Heart left ventricle (tissue), 16 donors: Measurements from ENCODE around the gene CKAP2. TPM values are rescaled to one million over a fixed set of nuclear protein-coding genes. Genes with fewer than 3 reads are reported as not detected.

Experiments used
- ATAC-seq, 4 donors: fragments of 200-7000 bp; cut with Tn5 transposase; one replicate each; pipeline ENCODE4 v1.9.1; 2020 to 2022; ENCODE audit warnings: moderate library complexity in 4 of 4, mild to moderate bottlenecking in 3 of 4, moderate number of reproducible peaks in 1 of 4
- DNase-seq, 5 donors: peaks; one replicate each; pipeline ENCODE4 v3.0.0-alpha.2; 2020
- H3K27ac ChIP-seq, 12 donors: fragments of 200-600 bp; sonication (generic) in 4 of 12; one replicate each; pipeline versions ENCODE4 v1.5.0 to v1.8.0; 2016 to 2022; ENCODE audit warnings: mild to moderate bottlenecking in 2 of 12
- H3K27me3 ChIP-seq, 9 donors: fragments of 200-600 bp; sonication (generic) in 2 of 9; one replicate each; pipeline versions ENCODE4 v1.5.1 to v1.8.0; 2016 to 2022; ENCODE audit warnings: mild to moderate bottlenecking in 3 of 9
- H3K36me3 ChIP-seq, 9 donors: fragments of 200-600 bp; sonication (generic) in 2 of 9; one replicate each; pipeline versions ENCODE4 v1.5.0 to v1.8.0; 2018 to 2022; ENCODE audit warnings: mild to moderate bottlenecking in 2 of 9
- H3K4me1 ChIP-seq, 12 donors: fragments of 200-600 bp; sonication (generic) in 4 of 12; one replicate each; pipeline versions ENCODE4 v1.5.0 to v1.8.0; 2016 to 2022; ENCODE audit warnings: mild to moderate bottlenecking in 3 of 12
- H3K4me3 ChIP-seq, 12 donors: fragments of 200-600 bp; sonication (generic) in 4 of 12; one replicate each; pipeline versions ENCODE4 v1.5.0 to v1.8.0; 2017 to 2022; ENCODE audit warnings: mild to moderate bottlenecking in 9 of 12, moderate library complexity in 4 of 12
- H3K9me3 ChIP-seq, 12 donors: fragments of 200-600 bp; sonication (generic) in 4 of 12; one replicate each; pipeline versions ENCODE4 v1.5.0 to v1.8.0; 2016 to 2022; ENCODE audit warnings: mild to moderate bottlenecking in 1 of 12
- CTCF ChIP-seq, 12 donors: fragments of 200-600 bp; sonication (generic) in 4 of 12; IDR thresholded peaks; one replicate each; pipeline versions ENCODE4 v1.5.0 to v1.8.0; 2018 to 2022; ENCODE audit warnings: antibody characterized with exemption in 12 of 12, mild to moderate bottlenecking in 5 of 12
- POLR2A ChIP-seq, 2 donors: fragments of 450-650 bp; IDR thresholded peaks; one replicate each; pipeline ENCODE4 v1.6.1; 2017; ENCODE audit warnings: antibody characterized with exemption in 2 of 2, mild to moderate bottlenecking in 2 of 2, moderate library complexity in 2 of 2
- WGBS, 4 donors: extraction: QIAGEN DNeasy Blood & Tissue Kit in 2 of 4; methylation state at CpG; one replicate each; pipeline versions ENCODE4 v1.1.5 to v1.1.7; 2013 to 2018; 5-methylcytosine and 5-hydroxymethylcytosine counted together
- intact Hi-C, 10 donors: fragments of 100-400 bp; cut with DNase I; formaldehyde crosslinking; loops; one replicate each; pipeline versions ENCODE4 v1.11.1 to v1.14.2; 2022
- polyA plus RNA-seq, 2 donors: library from polyadenylated mRNA; stranded (reverse); fragments of 200-250 nt; gene quantifications; one replicate each; pipeline ENCODE4 v1.2.3, GENCODE V29; 2013
- total RNA-seq, 9 donors: library from RNA; depleted of rRNA in 2 of 9; stranded (reverse); fragments of >200 nt in 2 of 9; fragmentation: NEBNext Ultra II Directional in 3 of 9; extraction: Animal tissue kit (Norgen Biotek cat#: 25700) in 3 of 9; gene quantifications; one replicate each; pipeline versions ENCODE4 v1.1.0 to v1.2.4, GENCODE V29; 2016 to 2023
- donor health status: ischemic (EF 13 %, LVEDD 7.1; RV severe dilation, severe dysfunction).
- donor health status: healthy with polysubstance abuse.
- donor health status: DM: no; HTN: yes; CAD: no.
- donor health status: DM: no; HTN: no; CAD: no.
- donor health status: ischemic (EF 25% LVEDD 6.9; RV normal size, moderate dysfunction).
- donor health status: ischemic (EF 25% LVEDD 5.7; RV mildly dilated, moderate dysfunction).
- donor health status: healthy.
- donor health status: DM: yes; HTN: yes; CAD: no.
- donor health status: ischemic (EF 35%, LVEDD 5.7; RV mildly dilated, moderate dysfunction).
- donor health status: nonischemic (EF 11% LVEDD 7.7; RV severe dilation, severe dysfunction).
- donor health status: DM: yes; HTN: yes; CAD: no.
- donor health status: PGD.
- donor health status: ischemic (EF 29% LVEDD 5.4; RV normal size, mild dysfunction).
- donor health status: nonischemic (EF 23%, LVEDD 6.1; RV moderate dilation, normal function).

CKAP2 gene
- total and polyA plus RNA-seq, 11 donors: 1.4 to 16.1 (median 8.9) TPM

- Histone ChIP-seq H3K36me3 (peaks cover 0 to 68% (median 60%) of the 10 kb centered on the region in 9 donors), H3K9me3 (no peaks in the 10 kb centered on the region), H3K4me1 (peaks cover 0 to 8% (median under 1%) of the 10 kb centered on the region in 12 donors), H3K27ac (no peak overlapping the region), H3K27me3 (no peaks in the 10 kb centered on the region), H3K4me3 (no peak overlapping the region)
- TF ChIP-seq CTCF (IDR thresholded peaks at IDR 0.05) (no peak), POLR2A (IDR thresholded peaks at IDR 0.05) (no peak)
- WGBS, 4 donors: 92 to 96% (median 93%) methylated on average over 4 of the region's 4 CpGs
- DNase-seq: no peak
- intact Hi-C loops: no loop called here
- no peak for ATAC-seq
Observed at GRCh38 chr13:52411629-52412028, 43.6 kb upstream of the CKAP2 start.

- Histone ChIP-seq H3K9me3 (no peaks in the 10 kb centered on the region), H3K4me1 (peaks cover 0 to 8% (median 0%) of the 10 kb centered on the region in 12 donors), H3K27ac (no peak overlapping the region), H3K27me3 (no peaks in the 10 kb centered on the region), H3K36me3 (peaks cover 0 to 72% (median 65%) of the 10 kb centered on the region in 9 donors), H3K4me3 (no peak overlapping the region)
- TF ChIP-seq CTCF (IDR thresholded peaks at IDR 0.05) (no peak), POLR2A (IDR thresholded peaks at IDR 0.05) (no peak)
- DNase-seq (no peak), ATAC-seq (no peak)
- intact Hi-C loops: no loop called here
- 88 to 100% (median 99%) methylated on average over 1 of the region's 1 CpG for WGBS, 4 donors
Observed at GRCh38 chr13:52412128-52412527, 43.1 kb upstream of the CKAP2 start.

GRCh38 chr13:52414051-52414450 lies 41.2 kb upstream of the CKAP2 start:
- DNase-seq (no peak), ATAC-seq (no peak)
- no peak overlapping the region for H3K4me3 ChIP-seq
- H3K27me3 ChIP-seq: no peaks in the 10 kb centered on the region
- TF ChIP-seq CTCF (IDR thresholded peaks at IDR 0.05) (no peak), POLR2A (IDR thresholded peaks at IDR 0.05) (no peak)
- WGBS, 4 donors: 98 to 100% (median 99%) methylated on average over 1 of the region's 1 CpG
- H3K27ac ChIP-seq: no peak overlapping the region
- peaks cover 0 to 92% (median 84%) of the 10 kb centered on the region in 9 donors for H3K36me3 ChIP-seq
- no peaks in the 10 kb centered on the region for H3K9me3 ChIP-seq
- intact Hi-C loops: no loop called here
- H3K4me1 ChIP-seq: peaks cover 0 to 8% (median 0%) of the 10 kb centered on the region in 12 donors

- TF ChIP-seq POLR2A (IDR thresholded peaks at IDR 0.05) (no peak), CTCF (IDR thresholded peaks at IDR 0.05) (no peak)
Observed at GRCh38 chr13:52414963-52415362, 40.3 kb upstream of the CKAP2 start.

More at GRCh38 chr13:52414963-52415362, 40.3 kb upstream of the CKAP2 start:
- Histone ChIP-seq H3K27me3 (no peaks in the 10 kb centered on the region), H3K36me3 (peaks cover 0 to 95% (median 89%) of the 10 kb centered on the region in 9 donors), H3K4me3 (no peak overlapping the region), H3K27ac (no peak overlapping the region), H3K9me3 (no peaks in the 10 kb centered on the region), H3K4me1 (peaks cover 0 to 13% (median 0%) of the 10 kb centered on the region in 12 donors)
- DNase-seq (no peak), ATAC-seq (no peak)
- intact Hi-C loops: no loop called here
- 32 to 39% (median 36%) methylated on average over 1 of the region's 1 CpG for WGBS, 4 donors
